NOMO-1 (cell line): Measurements from ENCODE around the gene PDAP1.
"Not testable (repeated sequence)": the region's sequence is repeated elsewhere in the genome, so short reads cannot be mapped to it uniquely, and the experiment has no call there.

Source experiments
- DNase-seq, 2 experiments: peaks; one replicate each; lab custom pipeline; 2025; ENCODE audit not compliant: unreplicated experiment in 2 of 2; lab: John Stamatoyannopoulos, UW

Gene PDAP1

GRCh38 chr7:99397297-99397983 is 11.0 kb downstream of the PDAP1 start:
- DNase-seq, result no peak

GRCh38 chr7:99396418-99397296 is 11.7 kb downstream of the PDAP1 start:
- DNase-seq, result no peak

GRCh38 chr7:99395616-99396327 is 12.6 kb downstream of the PDAP1 start:
- DNase-seq, result no peak

- DNase-seq, result no peak
Observed at GRCh38 chr7:99394188-99394502, 14.3 kb downstream of the PDAP1 start.

- DNase-seq, result no peak
Observed at GRCh38 chr7:99393355-99394187, 14.8 kb downstream of the PDAP1 start.

GRCh38 chr7:99392659-99393354 is 15.6 kb downstream of the PDAP1 start:
- DNase-seq, result no peak

GRCh38 chr7:99392046-99392445 is 16.4 kb downstream of the PDAP1 start:
- DNase-seq, result no peak

- DNase-seq, result no peak
Observed at GRCh38 chr7:99390941-99391602, 17.3 kb downstream of the PDAP1 start.

GRCh38 chr7:99389772-99390171 is 18.6 kb downstream of the PDAP1 start:
- DNase-seq, result no peak

GRCh38 chr7:99387912-99388311 is 20.5 kb downstream of the PDAP1 start:
- no peak for DNase-seq

GRCh38 chr7:99387239-99387635 is 21.2 kb downstream of the PDAP1 start:
- DNase-seq, result not testable (repeated sequence)

- DNase-seq, result peak; percentile 55 to 60
Observed at GRCh38 chr7:99386584-99387238, 21.7 kb downstream of the PDAP1 start.

- DNase-seq, result no peak
Observed at GRCh38 chr7:99385564-99385963, 22.8 kb downstream of the PDAP1 start.

- no peak for DNase-seq
Observed at GRCh38 chr7:99384523-99384922, 23.9 kb downstream of the PDAP1 start.

GRCh38 chr7:99383791-99384370 is 24.5 kb downstream of the PDAP1 start:
- no peak for DNase-seq

- DNase-seq, result no peak
Observed at GRCh38 chr7:99383203-99383602, 25.2 kb downstream of the PDAP1 start.

GRCh38 chr7:99381664-99382075 is 26.7 kb downstream of the PDAP1 start:
- no peak for DNase-seq

- no peak for DNase-seq
Observed at GRCh38 chr7:99380823-99381663, 27.4 kb downstream of the PDAP1 start.
